VCaP (cell line): ENCODE data around the gene KIAA1210.
A peak's percentile ranks its signal among the peaks of the same experiment; 100 is the strongest.

Source experiments
- H3K27ac ChIP-seq: fragments of 450-650 bp; 2 replicates; pipeline ENCODE4 v1.5.1; 2017
- TF ChIP-seq, protein P1 (sequence below): fragments of 450-650 bp; conservative IDR thresholded peaks from 2 replicates; pipeline ENCODE4 v1.5.1; 2017; ENCODE audit warnings: mild to moderate bottlenecking, moderate library complexity

Gene KIAA1210

DNA sequence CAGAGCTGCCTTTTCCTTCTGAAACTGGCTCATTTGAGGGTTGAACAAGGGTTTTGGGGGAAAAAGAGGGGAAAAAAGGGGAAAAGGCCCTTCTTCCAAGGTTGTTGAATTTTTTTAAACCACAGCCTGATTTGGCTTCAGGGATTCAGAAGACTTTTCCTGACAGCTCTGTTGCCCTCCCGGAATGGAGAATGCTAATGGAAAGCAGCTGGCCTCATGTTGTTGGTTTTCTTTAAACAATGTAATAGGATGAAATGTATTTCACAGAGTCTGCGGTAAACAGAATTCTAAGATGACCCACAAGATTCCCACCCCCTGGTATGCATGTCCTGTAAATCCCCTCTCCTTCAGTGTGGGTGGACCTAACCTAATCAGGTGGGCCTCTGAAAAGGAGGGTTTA, 3.3 kb upstream of the KIAA1210 start:
- TF ChIP-seq, protein P1, sequence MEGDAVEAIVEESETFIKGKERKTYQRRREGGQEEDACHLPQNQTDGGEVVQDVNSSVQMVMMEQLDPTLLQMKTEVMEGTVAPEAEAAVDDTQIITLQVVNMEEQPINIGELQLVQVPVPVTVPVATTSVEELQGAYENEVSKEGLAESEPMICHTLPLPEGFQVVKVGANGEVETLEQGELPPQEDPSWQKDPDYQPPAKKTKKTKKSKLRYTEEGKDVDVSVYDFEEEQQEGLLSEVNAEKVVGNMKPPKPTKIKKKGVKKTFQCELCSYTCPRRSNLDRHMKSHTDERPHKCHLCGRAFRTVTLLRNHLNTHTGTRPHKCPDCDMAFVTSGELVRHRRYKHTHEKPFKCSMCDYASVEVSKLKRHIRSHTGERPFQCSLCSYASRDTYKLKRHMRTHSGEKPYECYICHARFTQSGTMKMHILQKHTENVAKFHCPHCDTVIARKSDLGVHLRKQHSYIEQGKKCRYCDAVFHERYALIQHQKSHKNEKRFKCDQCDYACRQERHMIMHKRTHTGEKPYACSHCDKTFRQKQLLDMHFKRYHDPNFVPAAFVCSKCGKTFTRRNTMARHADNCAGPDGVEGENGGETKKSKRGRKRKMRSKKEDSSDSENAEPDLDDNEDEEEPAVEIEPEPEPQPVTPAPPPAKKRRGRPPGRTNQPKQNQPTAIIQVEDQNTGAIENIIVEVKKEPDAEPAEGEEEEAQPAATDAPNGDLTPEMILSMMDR: no peak
- H3K27ac ChIP-seq: no peak overlapping the region

GRCh38 chrX:119121341-119121740, 6.3 kb downstream of the KIAA1210 start:
- H3K27ac ChIP-seq: no peak overlapping the region
- TF ChIP-seq, protein P1: no peak

- TF ChIP-seq, protein P1: peak; percentile 28; the same call in 1 of the 2 replicates
- no peak overlapping the region for H3K27ac ChIP-seq
Observed at GRCh38 chrX:119118780-119119395, 8.7 kb downstream of the KIAA1210 start.

DNA sequence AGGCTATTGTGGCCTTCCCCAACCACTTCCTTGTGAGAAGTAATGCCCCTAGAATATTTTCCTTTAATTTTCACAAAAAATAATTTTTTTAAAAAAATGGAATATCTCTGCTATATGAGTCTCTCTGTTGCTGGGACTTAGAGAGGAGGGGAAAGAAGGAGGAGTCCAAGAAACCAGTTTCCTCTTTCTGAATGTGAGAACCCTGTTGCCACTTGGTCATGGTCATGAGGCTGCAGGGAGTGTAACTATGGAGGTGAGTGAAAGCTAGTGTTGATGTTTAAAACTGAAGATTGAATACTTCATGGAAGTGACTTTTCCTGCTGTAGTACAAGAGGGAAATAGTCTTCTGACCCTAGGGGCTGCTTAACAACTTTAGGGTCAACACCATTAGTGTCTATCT, 20.4 kb downstream of the KIAA1210 start:
- TF ChIP-seq, protein P1: no peak
- H3K27ac ChIP-seq: no peak overlapping the region

GRCh38 chrX:119105826-119106225, 21.8 kb downstream of the KIAA1210 start:
- no peak overlapping the region for H3K27ac ChIP-seq
- TF ChIP-seq, protein P1: no peak

DNA sequence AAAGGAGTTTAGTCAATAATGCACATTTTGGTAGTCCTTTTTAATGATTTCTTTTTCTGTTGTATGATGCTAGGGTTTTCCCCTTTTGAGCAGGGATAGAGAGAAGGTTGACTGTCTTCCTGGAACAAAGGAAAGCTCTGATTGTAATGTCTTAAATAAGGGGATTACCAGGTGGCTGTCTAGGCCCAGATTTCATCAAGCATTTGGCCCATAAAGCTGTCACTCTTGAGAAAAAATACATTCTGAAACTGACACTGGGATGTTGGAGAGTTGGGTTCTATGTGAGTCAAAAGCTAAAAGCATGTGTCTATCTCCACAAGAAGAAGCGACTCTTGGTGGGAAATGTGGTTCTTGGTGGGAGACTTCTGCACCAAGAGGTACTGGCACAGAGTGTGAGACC, 26.4 kb downstream of the KIAA1210 start:
- TF ChIP-seq, protein P1: no peak
- no peak overlapping the region for H3K27ac ChIP-seq

DNA sequence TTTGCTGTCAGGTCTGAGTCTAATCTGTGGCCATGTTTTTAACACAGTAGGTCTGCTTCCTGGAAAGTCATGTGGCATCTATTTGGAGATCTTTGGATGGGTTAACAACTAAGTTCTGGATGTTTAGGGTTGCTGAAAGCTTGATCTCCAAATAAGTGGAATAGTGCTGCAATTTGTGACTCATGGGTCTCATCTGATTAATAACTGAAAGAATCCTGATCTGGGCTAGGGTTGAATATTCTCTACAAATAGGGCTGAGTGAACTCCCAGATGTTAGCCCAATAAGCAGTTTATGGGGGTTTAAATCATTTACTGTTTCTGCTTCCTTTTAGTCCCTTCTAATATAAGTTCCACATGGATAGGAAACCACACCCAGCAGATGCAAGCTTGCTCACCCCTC, 31.7 kb downstream of the KIAA1210 start:
- TF ChIP-seq, protein P1: no peak
- H3K27ac ChIP-seq: no peak overlapping the region
